Measurements from ENCODE around the gene SETBP1.
A peak's percentile ranks its signal among the peaks of the same experiment; 100 is the strongest.

Gene SETBP1

GRCh38 chr18:44696892-44697291 is 16.2 kb downstream of the SETBP1 start:
- Histone ChIP-seq H3K27me3 (ENCODE audit: control insufficient read depth, insufficient read depth, low read length) (peaks cover 2% of the 10 kb centered on the region), H3K4me3 (ENCODE audit: low read length) (no peak overlapping the region), H3K4me2 (ENCODE audit: low read length) (peak overlapping the region; percentile 5), H3K9ac (ENCODE audit: low read depth, low read length) (no peak overlapping the region), H3K9me3 (replicated peaks; ENCODE audit: low read length) (no peaks in the 10 kb centered on the region), H3K4me1 (ENCODE audit: control insufficient read depth, insufficient read depth, low read length) (peaks cover 10% of the 10 kb centered on the region), H3K36me3 (ENCODE audit: insufficient read depth, low read length) (no peaks in the 10 kb centered on the region)

- H3K4me3 ChIP-seq (ENCODE audit: low read length) = no peak overlapping the region
- H3K4me2 ChIP-seq (ENCODE audit: low read length) = peak overlapping the region; percentile 5
- peaks cover 10% of the 10 kb centered on the region for H3K4me1 ChIP-seq (ENCODE audit: control insufficient read depth, insufficient read depth, low read length)
- peaks cover 2% of the 10 kb centered on the region for H3K27me3 ChIP-seq (ENCODE audit: control insufficient read depth, insufficient read depth, low read length)
- no peak overlapping the region for H3K9ac ChIP-seq (ENCODE audit: low read depth, low read length)
- no peaks in the 10 kb centered on the region for H3K9me3 ChIP-seq (replicated peaks; ENCODE audit: low read length)
- H3K36me3 ChIP-seq (ENCODE audit: insufficient read depth, low read length) = no peaks in the 10 kb centered on the region
Observed at GRCh38 chr18:44697315-44697714, 16.6 kb downstream of the SETBP1 start.

GRCh38 chr18:44698518-44698917 is 17.8 kb downstream of the SETBP1 start:
- peaks cover 6% of the 10 kb centered on the region for H3K4me1 ChIP-seq (ENCODE audit: control insufficient read depth, insufficient read depth, low read length)
- H3K9ac ChIP-seq (ENCODE audit: low read depth, low read length) = no peak overlapping the region
- H3K27me3 ChIP-seq (ENCODE audit: control insufficient read depth, insufficient read depth, low read length) = peaks cover 2% of the 10 kb centered on the region
- no peak overlapping the region for H3K4me2 ChIP-seq (ENCODE audit: low read length)
- H3K4me3 ChIP-seq (ENCODE audit: low read length) = no peak overlapping the region
- H3K9me3 ChIP-seq (replicated peaks; ENCODE audit: low read length) = no peaks in the 10 kb centered on the region
- H3K36me3 ChIP-seq (ENCODE audit: insufficient read depth, low read length) = no peaks in the 10 kb centered on the region

GRCh38 chr18:44699572-44700261 is 19.0 kb downstream of the SETBP1 start:
- H3K4me2 ChIP-seq (ENCODE audit: low read length) = no peak overlapping the region

GRCh38 chr18:44700652-44701051 is 20.0 kb downstream of the SETBP1 start:
- Histone ChIP-seq H3K27me3 (ENCODE audit: control insufficient read depth, insufficient read depth, low read length) (peaks cover 2% of the 10 kb centered on the region), H3K4me1 (ENCODE audit: control insufficient read depth, insufficient read depth, low read length) (peaks cover 6% of the 10 kb centered on the region), H3K36me3 (ENCODE audit: insufficient read depth, low read length) (no peaks in the 10 kb centered on the region), H3K9ac (ENCODE audit: low read depth, low read length) (no peak overlapping the region), H3K9me3 (replicated peaks; ENCODE audit: low read length) (no peaks in the 10 kb centered on the region), H3K4me3 (ENCODE audit: low read length) (no peak overlapping the region), H3K4me2 (ENCODE audit: low read length) (no peak overlapping the region)

More at GRCh38 chr18:44699572-44700261, 19.0 kb downstream of the SETBP1 start:
- Histone ChIP-seq H3K27me3 (ENCODE audit: control insufficient read depth, insufficient read depth, low read length) (peaks cover 2% of the 10 kb centered on the region), H3K9me3 (replicated peaks; ENCODE audit: low read length) (no peaks in the 10 kb centered on the region), H3K4me1 (ENCODE audit: control insufficient read depth, insufficient read depth, low read length) (peaks cover 6% of the 10 kb centered on the region), H3K9ac (ENCODE audit: low read depth, low read length) (no peak overlapping the region), H3K36me3 (ENCODE audit: insufficient read depth, low read length) (no peaks in the 10 kb centered on the region), H3K4me3 (ENCODE audit: low read length) (no peak overlapping the region)

- Histone ChIP-seq H3K27me3 (ENCODE audit: control insufficient read depth, insufficient read depth, low read length) (peaks cover 2% of the 10 kb centered on the region), H3K4me3 (ENCODE audit: low read length) (no peak overlapping the region), H3K9me3 (replicated peaks; ENCODE audit: low read length) (no peaks in the 10 kb centered on the region), H3K4me2 (ENCODE audit: low read length) (no peak overlapping the region), H3K9ac (ENCODE audit: low read depth, low read length) (no peak overlapping the region), H3K4me1 (ENCODE audit: control insufficient read depth, insufficient read depth, low read length) (peaks cover 6% of the 10 kb centered on the region), H3K36me3 (ENCODE audit: insufficient read depth, low read length) (no peaks in the 10 kb centered on the region)
Observed at GRCh38 chr18:44701227-44701626, 20.5 kb downstream of the SETBP1 start.

- no peaks in the 10 kb centered on the region for H3K9me3 ChIP-seq (replicated peaks; ENCODE audit: low read length)
- H3K4me2 ChIP-seq (ENCODE audit: low read length) = no peak overlapping the region
- no peak overlapping the region for H3K4me3 ChIP-seq (ENCODE audit: low read length)
- H3K4me1 ChIP-seq (ENCODE audit: control insufficient read depth, insufficient read depth, low read length) = no peaks in the 10 kb centered on the region
- no peak overlapping the region for H3K9ac ChIP-seq (ENCODE audit: low read depth, low read length)
- no peaks in the 10 kb centered on the region for H3K36me3 ChIP-seq (ENCODE audit: insufficient read depth, low read length)
- peaks cover 1% of the 10 kb centered on the region for H3K27me3 ChIP-seq (ENCODE audit: control insufficient read depth, insufficient read depth, low read length)
Observed at GRCh38 chr18:44702594-44702993, 21.9 kb downstream of the SETBP1 start.

GRCh38 chr18:44704135-44704789 is 23.6 kb downstream of the SETBP1 start:
- Histone ChIP-seq H3K27me3 (ENCODE audit: control insufficient read depth, insufficient read depth, low read length) (peaks cover 4% of the 10 kb centered on the region), H3K4me1 (ENCODE audit: control insufficient read depth, insufficient read depth, low read length) (no peaks in the 10 kb centered on the region), H3K4me3 (ENCODE audit: low read length) (no peak overlapping the region), H3K9me3 (replicated peaks; ENCODE audit: low read length) (no peaks in the 10 kb centered on the region), H3K9ac (ENCODE audit: low read depth, low read length) (no peak overlapping the region), H3K36me3 (ENCODE audit: insufficient read depth, low read length) (no peaks in the 10 kb centered on the region), H3K4me2 (ENCODE audit: low read length) (no peak overlapping the region)

GRCh38 chr18:44705075-44705675 is 24.5 kb downstream of the SETBP1 start:
- Histone ChIP-seq H3K27me3 (ENCODE audit: control insufficient read depth, insufficient read depth, low read length) (peaks cover 4% of the 10 kb centered on the region), H3K4me2 (ENCODE audit: low read length) (no peak overlapping the region), H3K36me3 (ENCODE audit: insufficient read depth, low read length) (no peaks in the 10 kb centered on the region), H3K4me1 (ENCODE audit: control insufficient read depth, insufficient read depth, low read length) (no peaks in the 10 kb centered on the region), H3K4me3 (ENCODE audit: low read length) (no peak overlapping the region), H3K9me3 (replicated peaks; ENCODE audit: low read length) (no peaks in the 10 kb centered on the region), H3K9ac (ENCODE audit: low read depth, low read length) (no peak overlapping the region)

GRCh38 chr18:44708451-44709083 is 27.9 kb downstream of the SETBP1 start:
- no peak overlapping the region for H3K4me3 ChIP-seq (ENCODE audit: low read length)
- H3K9me3 ChIP-seq (replicated peaks; ENCODE audit: low read length) = no peaks in the 10 kb centered on the region
- peaks cover 4% of the 10 kb centered on the region for H3K27me3 ChIP-seq (ENCODE audit: control insufficient read depth, insufficient read depth, low read length)
- H3K4me2 ChIP-seq (ENCODE audit: low read length) = peak overlapping the region; percentile 6
- H3K36me3 ChIP-seq (ENCODE audit: insufficient read depth, low read length) = no peaks in the 10 kb centered on the region
- no peak overlapping the region for H3K9ac ChIP-seq (ENCODE audit: low read depth, low read length)
- no peaks in the 10 kb centered on the region for H3K4me1 ChIP-seq (ENCODE audit: control insufficient read depth, insufficient read depth, low read length)

- H3K4me1 ChIP-seq (ENCODE audit: control insufficient read depth, insufficient read depth, low read length) = no peaks in the 10 kb centered on the region
- no peak overlapping the region for H3K9ac ChIP-seq (ENCODE audit: low read depth, low read length)
- H3K27me3 ChIP-seq (ENCODE audit: control insufficient read depth, insufficient read depth, low read length) = peaks cover 4% of the 10 kb centered on the region
- H3K4me2 ChIP-seq (ENCODE audit: low read length) = no peak overlapping the region
- H3K36me3 ChIP-seq (ENCODE audit: insufficient read depth, low read length) = no peaks in the 10 kb centered on the region
- no peak overlapping the region for H3K4me3 ChIP-seq (ENCODE audit: low read length)
- no peaks in the 10 kb centered on the region for H3K9me3 ChIP-seq (replicated peaks; ENCODE audit: low read length)
Observed at GRCh38 chr18:44709307-44710126, 28.8 kb downstream of the SETBP1 start.

Measured in skeletal muscle satellite cell (primary cell).